Thyroid gland (tissue), 4 donors: Measurements from ENCODE around the gene PDE3B. TPM values are rescaled to one million over a fixed set of nuclear protein-coding genes. Genes with fewer than 3 reads are reported as not detected.
"Not testable (repeated sequence)": the region's sequence is repeated elsewhere in the genome, so short reads cannot be mapped to it uniquely, and the experiment has no call there.

Experiments used
- DNase-seq, 2 donors: peaks; one replicate each; pipeline ENCODE4 v3.0.0-alpha.2; 2019
- H3K27ac ChIP-seq, 3 donors: fragments of 200-600 bp; sonication (generic); 1 replicate in 2 of 3; 2 replicates in 1 of 3; pipeline ENCODE4 v1.5.1; 2016 to 2019; ENCODE audit warnings: mild to moderate bottlenecking in 1 of 3, moderate library complexity in 1 of 3
- H3K27me3 ChIP-seq: fragments of 200-600 bp; sonication (generic); one replicate; pipeline ENCODE4 v1.5.1; 2019
- H3K36me3 ChIP-seq, 2 donors: fragments of 200-600 bp; sonication (generic); one replicate each; pipeline ENCODE4 v1.5.1; 2016 to 2019
- H3K4me1 ChIP-seq, 2 donors: fragments of 200-600 bp; sonication (generic); one replicate each; pipeline ENCODE4 v1.5.1; 2017 to 2019
- H3K4me3 ChIP-seq, 3 donors: fragments of 200-600 bp; sonication (generic); replicated peaks in 1 of 3; 1 replicate in 2 of 3; 2 replicates in 1 of 3; pipeline ENCODE4 v1.5.1; 2016; ENCODE audit warnings: mild to moderate bottlenecking in 1 of 3
- H3K9me3 ChIP-seq: fragments of 200-600 bp; sonication (generic); one replicate; pipeline ENCODE4 v1.5.1; 2017
- POLR2A ChIP-seq, 2 donors: fragments of 450-650 bp; IDR thresholded peaks; one replicate each; pipeline ENCODE4 v1.6.1; 2017; ENCODE audit warnings: antibody characterized with exemption in 2 of 2, mild to moderate bottlenecking in 2 of 2, moderate library complexity in 1 of 2
- WGBS, 2 donors: methylation state at CpG; one replicate each; pipeline ENCODE4 v1.1.5; 2017; 5-methylcytosine and 5-hydroxymethylcytosine counted together
- intact Hi-C: fragments of 100-400 bp; cut with DNase I; formaldehyde crosslinking; loops from one replicate; pipeline ENCODE4 v1.15.1; 2023
- total RNA-seq, 4 donors: library from RNA; depleted of rRNA; stranded (reverse); fragments of >200 nt; gene quantifications; one replicate each; pipeline ENCODE4 v1.2.3, GENCODE V29; 2016
- TF ChIP-seq, protein P1 (sequence below), 6 experiments: fragments of 200-600 bp in 3 of 6; fragments of 450-650 bp in 3 of 6; sonication (generic) in 3 of 6; IDR thresholded peaks; one replicate each; pipeline ENCODE4 v1.5.1; 2016 to 2019; ENCODE audit warnings: antibody characterized with exemption in 6 of 6, mild to moderate bottlenecking in 2 of 6, inconsistent platforms in 1 of 6, moderate library complexity in 1 of 6

PDE3B gene
- total RNA-seq, 4 donors from 2014 or later, result 2.0 to 3.9 (median 3.2) TPM

DNA sequence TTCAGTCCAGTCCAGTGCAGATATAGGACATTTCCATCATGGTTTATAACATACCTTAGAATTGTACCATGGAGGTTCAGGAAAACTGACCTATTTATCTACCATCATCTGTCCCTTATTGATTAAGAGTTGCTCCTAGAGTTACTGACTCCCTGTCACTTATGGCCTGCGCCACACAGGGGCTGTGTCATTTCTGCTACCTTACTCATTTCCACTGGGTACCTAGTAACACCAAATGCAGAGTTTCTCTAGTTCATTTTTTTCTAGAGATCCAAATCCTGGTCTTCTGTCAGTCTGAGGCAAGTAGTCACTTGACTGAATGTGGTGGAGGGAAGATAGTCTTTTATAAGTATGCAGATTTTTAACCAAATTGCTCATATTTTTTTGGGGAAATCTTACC, 59.2 kb downstream of the PDE3B start:
- no peaks in the 10 kb centered on the region for H3K4me1 ChIP-seq
- TF ChIP-seq, protein P1, sequence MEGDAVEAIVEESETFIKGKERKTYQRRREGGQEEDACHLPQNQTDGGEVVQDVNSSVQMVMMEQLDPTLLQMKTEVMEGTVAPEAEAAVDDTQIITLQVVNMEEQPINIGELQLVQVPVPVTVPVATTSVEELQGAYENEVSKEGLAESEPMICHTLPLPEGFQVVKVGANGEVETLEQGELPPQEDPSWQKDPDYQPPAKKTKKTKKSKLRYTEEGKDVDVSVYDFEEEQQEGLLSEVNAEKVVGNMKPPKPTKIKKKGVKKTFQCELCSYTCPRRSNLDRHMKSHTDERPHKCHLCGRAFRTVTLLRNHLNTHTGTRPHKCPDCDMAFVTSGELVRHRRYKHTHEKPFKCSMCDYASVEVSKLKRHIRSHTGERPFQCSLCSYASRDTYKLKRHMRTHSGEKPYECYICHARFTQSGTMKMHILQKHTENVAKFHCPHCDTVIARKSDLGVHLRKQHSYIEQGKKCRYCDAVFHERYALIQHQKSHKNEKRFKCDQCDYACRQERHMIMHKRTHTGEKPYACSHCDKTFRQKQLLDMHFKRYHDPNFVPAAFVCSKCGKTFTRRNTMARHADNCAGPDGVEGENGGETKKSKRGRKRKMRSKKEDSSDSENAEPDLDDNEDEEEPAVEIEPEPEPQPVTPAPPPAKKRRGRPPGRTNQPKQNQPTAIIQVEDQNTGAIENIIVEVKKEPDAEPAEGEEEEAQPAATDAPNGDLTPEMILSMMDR (IDR thresholded peaks at IDR 0.05), result no peak
- TF ChIP-seq POLR2A (IDR thresholded peaks at IDR 0.05), result no peak
- no peak overlapping the region for H3K27ac ChIP-seq
- no peak overlapping the region for H3K4me3 ChIP-seq
- H3K36me3 ChIP-seq, result no peaks in the 10 kb centered on the region
- DNase-seq, result no peak
- no peaks in the 10 kb centered on the region for H3K9me3 ChIP-seq
- no peaks in the 10 kb centered on the region for H3K27me3 ChIP-seq
- 93 to 100% methylated on average over 1 of the region's 1 CpG for WGBS, 2 donors
- intact Hi-C loops, result no loop called here

DNA sequence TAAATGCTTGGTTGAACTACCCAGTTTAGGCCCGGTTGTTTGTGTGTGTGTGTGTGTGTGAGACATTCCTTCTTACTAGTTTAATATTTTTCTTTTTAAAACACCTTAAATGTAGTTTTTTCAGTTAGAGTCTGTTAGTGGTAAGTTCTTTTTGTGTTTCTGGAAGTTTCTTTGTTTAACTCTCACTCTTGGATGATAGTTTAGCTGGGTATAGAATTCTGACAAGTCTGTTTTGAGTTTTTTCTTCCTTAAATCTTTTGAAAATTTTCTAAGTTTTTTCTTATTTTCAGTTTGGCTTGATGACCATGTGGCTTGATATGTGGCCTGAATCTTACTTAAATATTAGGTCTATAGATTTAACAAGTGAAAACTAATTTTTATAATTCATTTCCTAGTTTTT, 60.1 kb downstream of the PDE3B start:
- Histone ChIP-seq H3K27me3 (no peaks in the 10 kb centered on the region), H3K36me3 (no peaks in the 10 kb centered on the region), H3K27ac (no peak overlapping the region), H3K4me3 (no peak overlapping the region), H3K4me1 (no peaks in the 10 kb centered on the region), H3K9me3 (no peaks in the 10 kb centered on the region)
- no peak for DNase-seq
- 95 to 100% methylated on average over 1 of the region's 1 CpG for WGBS, 2 donors
- intact Hi-C loops, result no loop called here
- TF ChIP-seq POLR2A (IDR thresholded peaks at IDR 0.05), result no peak
- TF ChIP-seq, protein P1 (IDR thresholded peaks at IDR 0.05), result no peak

DNA sequence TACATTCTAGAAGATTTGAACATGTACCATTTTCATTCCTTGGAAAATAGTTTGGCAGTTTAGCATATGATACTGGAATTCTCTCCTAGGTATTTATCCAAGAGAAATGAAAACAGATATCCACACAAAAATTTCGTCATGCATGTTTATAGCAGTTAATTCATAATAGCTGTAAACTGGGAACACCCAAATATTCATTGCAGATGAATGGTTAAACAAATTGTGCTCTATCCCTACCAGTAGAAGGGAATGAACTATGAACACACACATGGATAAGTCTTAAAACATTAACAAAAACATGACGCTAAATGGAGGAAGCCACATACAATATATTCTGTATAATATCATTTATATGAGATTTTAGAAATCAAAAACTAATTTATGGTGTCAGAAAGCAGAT, 61.5 kb downstream of the PDE3B start:
- intact Hi-C loops, result no loop called here
- Histone ChIP-seq H3K4me1 (no peaks in the 10 kb centered on the region), H3K27ac (no peak overlapping the region), H3K4me3 (no peak overlapping the region), H3K27me3 (no peaks in the 10 kb centered on the region), H3K36me3 (no peaks in the 10 kb centered on the region), H3K9me3 (no peaks in the 10 kb centered on the region)
- WGBS, 2 donors, result 90 to 93% methylated on average over 2 of the region's 2 CpGs
- no peak for DNase-seq
- TF ChIP-seq, protein P1 (IDR thresholded peaks at IDR 0.05), result no peak

DNA sequence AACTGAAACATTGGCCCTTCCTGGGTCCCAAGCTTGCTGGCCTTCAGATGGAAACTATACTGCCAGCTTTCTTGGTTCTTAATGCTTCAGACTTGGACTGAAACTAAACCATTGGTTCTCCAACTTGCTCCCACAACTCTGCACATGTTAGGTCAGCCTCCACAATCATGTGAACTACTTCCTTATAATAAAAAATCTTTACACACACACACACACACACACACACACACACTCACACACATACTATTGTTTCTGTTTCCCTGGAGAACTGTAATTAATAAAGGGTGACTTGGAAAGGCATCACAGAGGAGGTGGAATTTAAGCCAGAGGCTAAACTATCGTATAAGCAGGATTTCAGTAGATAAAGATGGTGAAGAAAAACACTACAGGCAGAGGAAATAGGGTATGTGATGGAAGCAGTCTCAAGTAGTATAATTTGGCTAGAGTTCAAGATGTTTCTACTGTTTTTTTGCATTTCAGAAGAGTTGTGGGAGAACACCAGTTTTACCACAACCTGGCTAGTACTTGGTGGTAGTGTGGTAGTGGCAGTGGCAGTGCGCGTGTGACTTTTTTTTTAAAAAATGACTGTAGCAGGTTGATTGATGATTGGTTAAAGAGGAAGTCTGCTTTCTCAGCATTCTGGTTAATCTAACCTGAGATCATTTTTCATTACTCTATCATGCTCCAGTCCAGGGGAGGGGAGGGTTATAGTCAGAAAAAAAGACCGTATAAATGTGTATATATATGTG, 70.1 kb downstream of the PDE3B start:
- Histone ChIP-seq H3K4me3 (no peak overlapping the region), H3K9me3 (no peaks in the 10 kb centered on the region), H3K27me3 (no peaks in the 10 kb centered on the region), H3K27ac (no peak overlapping the region), H3K36me3 (no peaks in the 10 kb centered on the region), H3K4me1 (no peaks in the 10 kb centered on the region)
- 63 to 71% methylated on average over 4 of the region's 4 CpGs for WGBS, 2 donors
- TF ChIP-seq, protein P1 (IDR thresholded peaks at IDR 0.05), result no peak
- TF ChIP-seq POLR2A (IDR thresholded peaks at IDR 0.05), result no peak
- no peak for DNase-seq
- intact Hi-C loops, result no loop called here

DNA sequence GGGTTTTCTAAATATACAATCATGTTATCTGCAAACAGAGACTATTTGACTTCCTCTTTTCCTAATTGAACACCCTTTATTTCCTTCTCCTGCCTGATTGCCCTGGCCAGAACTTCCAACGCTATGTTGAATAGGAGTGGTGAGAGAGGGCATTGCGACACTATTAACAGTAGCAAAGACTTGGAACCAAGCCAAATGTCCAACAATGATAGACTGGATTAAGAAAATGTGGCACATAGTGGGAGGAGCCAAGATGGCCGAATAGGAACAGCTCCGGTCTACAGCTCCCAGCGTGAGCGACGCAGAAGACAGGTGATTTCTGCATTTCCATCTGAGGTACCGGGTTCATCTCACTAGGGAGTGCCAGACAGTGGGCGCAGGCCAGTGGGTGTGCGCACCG, 72.1 kb downstream of the PDE3B start:
- H3K9me3 ChIP-seq, H3K36me3 ChIP-seq, DNase-seq, H3K27me3 ChIP-seq, H3K4me1 ChIP-seq, H3K27ac ChIP-seq, H3K4me3 ChIP-seq, intact Hi-C loops: not testable (repeated sequence)
- WGBS, 2 donors, result 88 to 92% methylated on average over 7 of the region's 11 CpGs
